GM18873 (cell line): ENCODE data around the gene ZNF784.

ENCODE experiments used
- ATAC-seq: cut with Tn5 transposase; IDR thresholded peaks from one replicate; pipeline ENCODE4 v1.9.1; 2021; ENCODE audit warnings: mild to moderate bottlenecking, moderate library complexity, moderate number of reproducible peaks; ENCODE audit not compliant: unreplicated experiment, low FRiP score

ZNF784 gene

DNA sequence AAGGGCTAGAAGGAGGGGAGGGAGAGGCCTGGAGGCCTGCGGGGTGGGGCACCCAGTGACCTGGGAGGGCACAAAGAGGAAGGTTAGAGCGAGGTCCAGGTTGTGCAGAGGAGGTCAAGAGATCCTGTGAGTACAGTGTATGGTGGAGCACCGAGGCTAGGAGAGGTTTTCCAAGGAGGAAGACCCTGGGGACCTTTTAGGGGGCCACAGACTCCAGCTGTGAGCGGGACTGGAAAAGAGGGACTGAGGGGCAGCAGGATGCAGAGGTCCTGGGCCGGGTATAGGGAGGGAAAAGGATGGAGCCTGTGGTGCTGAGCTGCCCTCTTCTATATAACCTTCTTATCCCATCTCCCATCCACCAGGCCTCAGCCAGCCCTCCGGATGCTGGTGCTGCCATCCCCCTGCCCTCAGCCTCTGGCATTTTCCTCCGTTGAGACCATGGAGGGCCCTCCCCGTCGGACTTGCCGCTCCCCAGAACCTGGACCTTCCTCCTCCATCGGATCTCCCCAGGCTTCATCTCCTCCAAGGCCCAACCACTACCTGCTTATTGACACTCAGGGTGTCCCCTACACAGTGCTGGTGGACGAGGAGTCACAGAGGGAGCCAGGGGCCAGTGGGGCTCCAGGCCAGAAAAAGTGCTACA, 19.9 kb upstream of the ZNF784 start:
- ATAC-seq = no peak

GRCh38 chr19:55643887-55644176, 19.5 kb upstream of the ZNF784 start:
- no peak for ATAC-seq

DNA sequence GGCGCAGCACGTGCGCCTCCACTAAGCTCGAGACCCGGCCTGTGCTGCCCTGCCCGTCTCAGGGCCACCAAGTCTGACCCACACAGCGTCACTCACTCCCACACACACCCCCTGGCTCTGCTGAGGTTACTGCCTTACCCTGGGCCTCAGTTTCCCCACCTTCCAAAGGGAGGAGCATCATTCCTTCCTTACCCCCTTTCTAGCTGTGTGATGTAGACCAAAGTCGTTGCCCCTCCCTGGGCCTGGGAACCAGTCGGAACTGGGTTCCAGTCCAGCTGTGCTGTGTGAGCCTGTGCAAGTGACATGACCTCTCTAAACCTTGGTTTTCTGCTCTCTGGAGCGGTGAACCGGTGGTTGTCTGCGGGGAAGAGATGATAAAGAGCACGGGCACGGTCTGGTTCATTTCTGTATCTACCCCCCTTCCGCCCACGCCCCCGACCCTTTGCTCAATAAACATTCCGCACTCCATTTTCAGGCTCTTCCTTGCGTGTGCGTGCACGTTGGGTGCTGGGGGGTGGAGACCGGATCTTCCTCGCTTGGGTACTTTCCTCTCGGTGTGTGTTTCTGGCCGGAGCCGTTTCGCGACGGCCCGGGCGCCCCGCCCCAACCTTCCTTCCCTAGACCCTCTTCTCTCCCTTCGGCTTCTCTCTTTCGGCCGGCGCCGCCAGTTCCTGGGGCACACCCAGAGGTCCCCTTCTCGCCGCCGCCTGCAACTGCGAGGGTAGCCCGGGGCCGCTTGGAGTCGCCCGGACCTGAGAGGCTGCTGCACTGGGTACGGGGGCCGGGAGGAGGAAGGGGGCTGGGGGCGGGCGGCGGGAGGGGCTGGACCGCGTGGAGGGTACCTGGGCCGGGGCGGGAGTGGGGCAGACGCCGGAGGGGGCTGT, 18.9 kb upstream of the ZNF784 start, which contains the start of gene ZNF581:
ZNF581 (plus strand) TSS at position 647 of the 884 bp plus-strand sequence. CDS start 923 bp downstream, outside the sequence.
- no peak for ATAC-seq

- no peak for ATAC-seq
These were observed 18.0 kb upstream of the ZNF784 start for GRCh38 chr19:55642153-55643002.

GRCh38 chr19:55641426-55642152, 17.2 kb upstream of the ZNF784 start:
- ATAC-seq = no peak

DNA sequence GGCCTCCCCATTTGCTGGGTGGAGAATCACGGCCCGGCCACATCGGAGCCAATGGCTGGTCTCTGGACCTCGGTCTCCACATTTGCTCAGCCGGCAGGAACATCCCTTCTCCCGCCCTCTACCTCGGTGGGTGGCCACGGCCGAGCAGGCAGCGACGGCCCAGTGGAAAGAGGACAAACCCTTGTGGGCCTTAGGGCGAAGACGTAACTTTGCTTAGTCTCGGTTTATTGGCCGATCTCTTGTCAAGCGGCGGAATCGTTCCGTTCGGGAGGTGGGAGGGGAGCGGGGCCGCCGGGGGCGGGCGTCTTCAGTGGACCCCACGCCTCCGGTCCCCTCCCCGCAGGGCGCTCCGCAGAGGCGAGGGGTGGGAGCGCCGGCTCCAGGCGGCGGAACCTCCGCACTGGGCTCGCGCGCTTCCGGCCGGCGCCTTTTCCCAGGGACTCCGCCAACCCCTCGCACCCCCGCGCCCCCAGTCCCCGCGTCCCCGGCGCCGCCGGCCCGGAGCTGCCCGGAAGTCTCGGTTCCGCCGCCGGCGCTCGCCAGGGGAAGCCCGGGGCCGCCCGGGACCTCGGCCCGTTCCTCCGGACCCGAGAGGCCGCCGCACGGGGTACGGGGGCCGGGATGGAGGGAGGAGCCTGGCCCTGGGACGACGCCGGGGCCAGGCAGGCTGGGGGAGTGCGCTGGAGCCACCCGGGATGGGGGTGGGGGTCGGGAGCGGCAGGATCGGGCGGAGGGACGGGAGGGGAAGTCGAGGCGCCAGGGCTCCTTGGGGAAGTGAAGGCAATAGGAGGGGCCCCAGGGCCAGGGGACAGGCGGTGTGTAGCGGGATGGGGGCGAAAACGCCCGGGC, 16.4 kb upstream of the ZNF784 start, which contains the start of gene ZNF580:
ZNF580 (plus strand) TSS at position 426 of the 849 bp plus-strand sequence. CDS start 1,507 bp downstream, outside the sequence.
- ATAC-seq = no peak

DNA sequence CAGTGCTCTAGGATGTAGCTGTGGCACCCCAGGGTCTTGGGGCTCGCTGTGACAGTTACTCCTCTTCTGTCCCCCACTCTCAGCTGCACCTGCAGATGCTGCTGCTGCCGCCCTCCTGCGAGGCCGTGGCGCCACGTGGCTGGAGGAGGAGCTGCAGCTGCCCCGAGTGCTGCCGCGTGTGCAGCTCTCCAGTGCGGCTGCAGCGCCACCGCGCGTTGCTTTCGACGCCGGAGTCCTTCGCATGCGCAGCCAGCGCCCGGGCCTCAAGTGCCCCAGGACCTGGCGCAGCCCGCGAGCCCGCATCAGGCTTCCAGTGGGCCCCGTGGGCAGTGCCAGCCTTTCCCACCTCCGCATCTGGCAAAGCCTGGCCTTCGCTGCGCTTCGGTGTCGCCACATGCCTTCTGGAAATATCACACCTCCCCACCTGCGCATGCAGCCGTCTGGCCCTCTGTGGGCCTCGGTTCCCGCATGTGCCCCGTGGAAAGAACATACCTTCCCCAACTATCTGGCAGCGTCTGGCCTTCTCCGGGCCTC, 15.7 kb upstream of the ZNF784 start:
- no peak for ATAC-seq

DNA sequence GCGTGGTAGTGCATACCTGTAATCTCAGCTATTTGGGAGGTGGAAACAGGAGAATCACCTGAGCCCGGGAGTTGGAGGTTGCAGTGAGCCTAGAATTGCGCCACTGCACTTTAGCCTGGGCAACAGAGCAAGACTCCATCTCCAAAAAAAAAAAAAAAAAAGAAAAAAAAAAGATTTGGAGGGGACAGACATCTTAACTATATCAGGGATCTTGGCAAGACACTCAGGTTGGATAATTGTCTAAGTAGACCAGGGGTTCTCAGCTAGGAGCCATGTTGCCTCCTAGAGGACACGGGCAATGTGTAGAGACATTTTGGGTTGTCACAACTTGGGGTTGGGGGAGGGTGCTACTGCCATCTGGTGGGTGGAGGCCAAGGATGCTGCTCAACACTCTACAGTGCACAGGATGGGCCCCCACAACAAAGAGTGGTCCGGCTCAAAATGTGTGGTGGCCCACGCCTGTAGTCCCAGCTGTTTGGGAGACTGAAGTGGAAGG, 14.5 kb upstream of the ZNF784 start:
- ATAC-seq = no peak

DNA sequence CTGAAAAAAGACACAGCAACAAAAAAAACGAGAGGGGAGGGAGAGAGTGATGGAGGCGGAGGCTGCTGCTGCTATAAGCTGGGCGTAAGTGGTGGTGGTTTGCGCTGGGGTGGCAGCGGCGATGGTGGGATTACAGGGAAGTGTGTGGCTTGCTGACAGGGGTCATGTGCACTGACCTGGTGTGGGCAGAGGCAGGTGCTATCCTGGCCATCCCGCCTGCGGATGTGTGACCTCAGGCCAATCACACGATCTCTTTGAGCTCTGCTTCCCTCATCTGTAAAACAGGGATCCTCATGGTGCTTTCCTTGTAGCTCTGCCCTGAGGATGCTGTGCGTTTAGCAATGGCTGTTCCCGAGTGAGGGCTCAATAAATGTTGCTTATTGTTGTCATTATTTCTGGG, 13.2 kb upstream of the ZNF784 start:
- ATAC-seq = no peak

DNA sequence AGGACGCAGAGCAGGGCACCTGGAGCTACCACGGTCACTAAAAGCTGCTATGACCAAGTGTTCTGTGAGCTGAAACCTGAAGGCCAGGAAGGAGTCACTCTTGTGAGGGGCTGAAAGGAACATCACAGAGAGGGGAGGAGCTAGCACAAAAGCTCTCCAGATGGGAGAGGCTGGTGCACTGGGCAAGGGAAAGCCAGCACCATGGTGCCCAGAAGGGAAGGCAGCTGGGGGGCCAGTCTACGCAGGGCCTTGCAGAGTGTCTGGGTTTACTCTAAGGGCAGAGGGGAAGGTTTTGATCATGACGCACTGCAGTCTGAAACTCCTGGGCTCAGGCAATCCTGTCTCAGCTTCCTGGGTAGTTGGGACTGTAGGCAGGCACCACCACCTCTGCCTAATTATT, 12.4 kb upstream of the ZNF784 start:
- ATAC-seq = no peak

DNA sequence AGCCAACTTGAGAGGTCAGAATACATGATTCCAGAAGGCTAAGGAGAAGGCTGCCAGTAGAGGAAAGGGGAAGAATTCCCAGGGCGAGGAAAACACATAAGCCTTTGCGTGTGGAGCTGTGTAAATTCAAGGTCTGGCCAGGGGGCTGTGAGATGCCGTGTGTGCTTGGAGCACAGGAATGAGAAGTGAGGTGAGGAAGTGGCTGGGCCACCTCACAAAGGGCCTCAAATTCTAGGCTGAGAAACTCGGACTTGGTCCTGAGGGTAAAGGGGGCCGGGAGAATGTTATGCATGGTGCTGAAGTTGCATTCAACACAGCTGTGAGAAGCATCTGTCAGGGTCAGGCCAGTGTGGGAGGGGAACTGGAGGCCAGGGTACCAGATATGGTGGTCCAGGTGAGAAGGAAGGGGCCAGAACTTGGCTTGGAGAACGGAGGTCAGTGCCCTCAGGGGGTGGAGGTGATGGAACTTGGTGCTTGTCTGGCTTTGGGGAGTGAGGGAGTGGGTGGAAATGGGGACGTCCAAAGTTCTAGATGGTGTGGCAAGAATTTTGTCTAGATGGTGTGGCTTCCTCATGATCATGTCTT, 11.6 kb upstream of the ZNF784 start:
- no peak for ATAC-seq

- ATAC-seq = no peak
These were observed 11.0 kb upstream of the ZNF784 start for GRCh38 chr19:55635334-55635717.

GRCh38 chr19:55633861-55634260, 9.5 kb upstream of the ZNF784 start:
- no peak for ATAC-seq

DNA sequence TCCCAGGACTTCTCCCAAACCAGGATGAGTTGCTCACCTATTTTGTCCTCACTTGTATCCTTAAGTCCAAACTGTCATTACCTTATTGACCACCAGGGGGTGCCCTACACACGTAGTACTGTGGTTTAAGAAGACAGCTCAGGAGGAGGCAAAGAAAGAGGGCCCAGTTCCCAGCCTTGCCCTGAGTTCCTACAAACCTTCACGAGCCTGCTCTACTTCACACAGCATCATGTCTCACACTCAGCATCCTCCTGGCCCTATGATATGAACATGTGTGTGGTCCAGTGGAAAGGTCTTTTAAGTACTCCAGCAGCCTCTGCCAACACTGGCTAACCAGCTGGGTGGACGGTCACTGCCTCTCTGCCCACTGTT, 8.1 kb upstream of the ZNF784 start:
- ATAC-seq = no peak

GRCh38 chr19:55626350-55626749, 2.0 kb upstream of the ZNF784 start:
- ATAC-seq = no peak

GRCh38 chr19:55625004-55625326, 599 bp upstream of the ZNF784 start:
- no peak for ATAC-seq

DNA sequence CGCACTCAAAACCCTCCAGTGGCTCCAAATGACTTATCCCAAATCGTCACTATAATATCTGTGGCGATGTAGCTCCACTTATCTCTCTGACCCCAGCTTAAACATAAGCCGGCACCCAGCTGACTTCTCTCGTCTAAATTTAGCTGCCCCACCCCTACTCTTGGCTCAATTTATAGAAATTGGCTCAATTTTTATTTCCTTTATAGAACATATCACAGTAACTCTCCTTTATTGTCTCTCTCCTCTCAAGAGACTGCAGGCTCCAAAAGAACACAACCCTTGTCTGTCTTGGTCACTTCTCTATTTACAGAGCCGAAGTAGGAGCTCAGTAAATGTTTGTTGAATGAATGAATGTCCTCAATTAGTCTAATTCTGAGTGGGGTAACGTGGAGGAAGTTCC, 805 bp downstream of the ZNF784 start:
- no peak for ATAC-seq

DNA sequence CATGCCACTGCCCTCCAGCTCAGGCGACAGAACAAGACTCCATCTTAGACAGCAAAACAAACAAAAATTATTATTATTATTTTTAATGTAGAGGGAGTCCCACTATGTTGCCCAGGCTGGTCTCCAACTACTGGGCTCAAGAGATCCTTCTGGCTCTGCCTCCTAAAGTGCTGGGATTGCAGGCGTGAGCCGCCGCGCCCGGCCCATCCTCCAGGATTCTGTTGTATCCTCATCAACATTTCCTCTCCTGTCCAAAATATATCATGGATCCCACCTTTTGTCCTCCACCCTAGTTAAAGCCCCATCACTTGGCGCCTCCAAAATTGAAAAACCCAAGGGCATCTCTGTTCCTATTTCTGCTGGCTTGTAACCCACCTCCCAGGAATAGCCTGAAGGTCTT, 1.2 kb downstream of the ZNF784 start:
- ATAC-seq = no peak
